ENCODE data around the gene TNS1. TPM values are rescaled to one million over a fixed set of nuclear protein-coding genes. Genes with fewer than 3 reads are reported as not detected.
"Not testable (repeated sequence)": the region's sequence is repeated elsewhere in the genome, so short reads cannot be mapped to it uniquely, and the experiment has no call there.

Gene TNS1
- total RNA-seq, 1 donor from 2014 or later, result 0.13 TPM

GRCh38 chr2:218035463-218036100 is 32.8 kb upstream of the TNS1 start:
- DNase-seq, result no peak
- no peaks in the 10 kb centered on the region for H3K36me3 Mint-ChIP-seq (ENCODE audit: low read depth)
- H3K4me3 Mint-ChIP-seq, result no peak overlapping the region
- POLR2A ChIA-PET, result no interaction called here
- no peaks in the 10 kb centered on the region for H3K9me3 Mint-ChIP-seq
- CTCF ChIA-PET, result interaction anchor here (0.8 kb wide), 1 partner anchor 13 kb away, joined by 3 read pairs; no protein-coding TSS in a partner anchor
- H3K27me3 Mint-ChIP-seq, result peaks cover 18% of the 10 kb centered on the region
- no peak for ATAC-seq (ENCODE audit: low read depth)
- peaks cover 10% of the 10 kb centered on the region for H3K4me1 Mint-ChIP-seq
- intact Hi-C loops (cut with micrococcal nuclease), result no loop called here
- TF ChIP-seq CTCF (IDR thresholded peaks at IDR 0.05), result no peak
- H3K27ac Mint-ChIP-seq, result no peak overlapping the region

- Mint-ChIP-seq H3K4me1 (peaks cover 10% of the 10 kb centered on the region), H3K27me3 (peaks cover 13% of the 10 kb centered on the region), H3K4me3 (peak overlapping the region; percentile 70)
- H3K27ac Mint-ChIP-seq; H3K36me3 Mint-ChIP-seq (ENCODE audit: low read depth); H3K9me3 Mint-ChIP-seq; POLR2A ChIA-PET; DNase-seq: not testable (repeated sequence)
- CTCF ChIA-PET, result interaction anchor here (0.8 to 2.9 kb wide), 3 partner anchors 14 to 249 kb away, joined by 3 to 18 read pairs (median 3); no protein-coding TSS in a partner anchor
- ATAC-seq (ENCODE audit: low read depth), result peak; percentile 91
- intact Hi-C loops (cut with micrococcal nuclease), result loop anchor here (1.0 kb wide), 2 partner anchors 245 to 249 kb away; no protein-coding TSS in a partner anchor
These were observed 31.9 kb upstream of the TNS1 start for GRCh38 chr2:218034497-218035213.

- Mint-ChIP-seq H3K4me3 (peak overlapping the region; percentile 70), H3K27ac (no peak overlapping the region), H3K27me3 (peaks cover 8% of the 10 kb centered on the region), H3K36me3 (ENCODE audit: low read depth) (no peaks in the 10 kb centered on the region), H3K4me1 (peaks cover 10% of the 10 kb centered on the region), H3K9me3 (no peaks in the 10 kb centered on the region)
- DNase-seq, result no peak
- no peak for ATAC-seq (ENCODE audit: low read depth)
- no peak for TF ChIP-seq CTCF (IDR thresholded peaks at IDR 0.05)
- ChIA-PET CTCF (interaction anchor here (1.2 to 2.9 kb wide), 2 partner anchors 244 to 248 kb away, joined by 3 to 18 read pairs; no protein-coding TSS in a partner anchor), POLR2A (no interaction called here)
- intact Hi-C loops (cut with micrococcal nuclease), result loop anchor here (1.0 kb wide), 2 partner anchors 245 to 249 kb away; no protein-coding TSS in a partner anchor
These were observed 31.0 kb upstream of the TNS1 start for GRCh38 chr2:218033590-218034496.

GRCh38 chr2:218033208-218033589 is 30.4 kb upstream of the TNS1 start:
- no peak overlapping the region for H3K27ac Mint-ChIP-seq
- no peaks in the 10 kb centered on the region for H3K9me3 Mint-ChIP-seq
- ChIA-PET POLR2A (no interaction called here), CTCF (interaction anchor here (1.1 to 2.9 kb wide), 2 partner anchors 29 to 247 kb away, joined by 3 to 18 read pairs; no protein-coding TSS in a partner anchor)
- TF ChIP-seq CTCF (IDR thresholded peaks at IDR 0.05), result no peak
- DNase-seq, result no peak
- intact Hi-C loops (cut with micrococcal nuclease), result no loop called here
- peaks cover 4% of the 10 kb centered on the region for H3K27me3 Mint-ChIP-seq
- H3K4me3 Mint-ChIP-seq, result no peak overlapping the region
- peaks cover 10% of the 10 kb centered on the region for H3K4me1 Mint-ChIP-seq
- no peak for ATAC-seq (ENCODE audit: low read depth)
- H3K36me3 Mint-ChIP-seq (ENCODE audit: low read depth), result no peaks in the 10 kb centered on the region

GRCh38 chr2:218032336-218033171 is 29.8 kb upstream of the TNS1 start:
- H3K36me3 Mint-ChIP-seq (ENCODE audit: low read depth), result no peaks in the 10 kb centered on the region
- no peak for TF ChIP-seq CTCF (IDR thresholded peaks at IDR 0.05)
- peaks cover 10% of the 10 kb centered on the region for H3K4me1 Mint-ChIP-seq
- no peak for ATAC-seq (ENCODE audit: low read depth)
- H3K4me3 Mint-ChIP-seq, result no peak overlapping the region
- H3K27ac Mint-ChIP-seq, result no peak overlapping the region
- H3K9me3 Mint-ChIP-seq, result no peaks in the 10 kb centered on the region
- H3K27me3 Mint-ChIP-seq, result peaks cover 3% of the 10 kb centered on the region
- DNase-seq, result no peak
- intact Hi-C loops (cut with micrococcal nuclease), result no loop called here
- ChIA-PET CTCF (interaction anchor here (1.1 to 2.9 kb wide), 2 partner anchors 30 to 247 kb away, joined by 3 to 18 read pairs; no protein-coding TSS in a partner anchor), POLR2A (no interaction called here)

Data from activated B cell treated with CpG ODN at 0.5 μM for 24 hours (primary cell).